ENCODE data around the gene ELOVL7. TPM values are rescaled to one million over a fixed set of nuclear protein-coding genes. Genes with fewer than 3 reads are reported as not detected.

The ELOVL7 gene
- total RNA-seq, 4 donors from 2014 or later = 1.2 to 7.0 (median 5.3) TPM

GRCh38 chr5:60763061-60763460 is 81.0 kb downstream of the ELOVL7 start:
- Histone ChIP-seq H3K27me3 (no peaks in the 10 kb centered on the region), H3K9me3 (no peaks in the 10 kb centered on the region), H3K27ac (replicated peaks in 1 of 4) (no peak overlapping the region), H3K36me3 (no peaks in the 10 kb centered on the region), H3K4me3 (no peak overlapping the region), H3K4me1 (no peaks in the 10 kb centered on the region)
- DNase-seq (ENCODE audit: extremely low spot score) = no peak
- TF ChIP-seq POLR2AphosphoS5 (IDR thresholded peaks at IDR 0.05) = no peak
- TF ChIP-seq POLR2A (IDR thresholded peaks at IDR 0.05; ENCODE audit: low read depth) = no peak
- no peak for TF ChIP-seq CTCF (IDR thresholded peaks at IDR 0.05)
- TF ChIP-seq EP300 (IDR thresholded peaks at IDR 0.05) = no peak
- intact Hi-C loops (cut with DNase I) = no loop called here
- WGBS = 73% methylated on average over 3 of the region's 3 CpGs

- H3K27ac ChIP-seq (replicated peaks in 1 of 4) = no peak overlapping the region
- no peaks in the 10 kb centered on the region for H3K27me3 ChIP-seq
- intact Hi-C loops (cut with DNase I) = no loop called here
- 91% methylated on average over 5 of the region's 5 CpGs for WGBS
- no peaks in the 10 kb centered on the region for H3K4me1 ChIP-seq
- TF ChIP-seq EP300 (IDR thresholded peaks at IDR 0.05) (no peak), CTCF (IDR thresholded peaks at IDR 0.05) (no peak), POLR2A (IDR thresholded peaks at IDR 0.05; ENCODE audit: low read depth) (no peak), POLR2AphosphoS5 (IDR thresholded peaks at IDR 0.05) (no peak)
- H3K4me3 ChIP-seq = no peak overlapping the region
- no peak for DNase-seq (ENCODE audit: extremely low spot score)
- H3K9me3 ChIP-seq = no peaks in the 10 kb centered on the region
- no peaks in the 10 kb centered on the region for H3K36me3 ChIP-seq
Observed at GRCh38 chr5:60754495-60754894, 89.6 kb downstream of the ELOVL7 start.

GRCh38 chr5:60744682-60745081 is 99.4 kb downstream of the ELOVL7 start:
- Histone ChIP-seq H3K36me3 (no peaks in the 10 kb centered on the region), H3K4me1 (no peaks in the 10 kb centered on the region), H3K27ac (replicated peaks in 1 of 4) (no peak overlapping the region), H3K9me3 (peaks cover 0 to 18% (median 6%) of the 10 kb centered on the region in 4 donors), H3K27me3 (no peaks in the 10 kb centered on the region), H3K4me3 (no peak overlapping the region)
- intact Hi-C loops (cut with DNase I) = no loop called here
- TF ChIP-seq EP300 (IDR thresholded peaks at IDR 0.05) (no peak), CTCF (IDR thresholded peaks at IDR 0.05) (no peak), POLR2A (IDR thresholded peaks at IDR 0.05; ENCODE audit: low read depth) (no peak), POLR2AphosphoS5 (IDR thresholded peaks at IDR 0.05) (no peak)
- no peak for DNase-seq (ENCODE audit: extremely low spot score)
- 91% methylated on average over 6 of the region's 6 CpGs for whole genome bisulfite sequencing

- DNase-seq (ENCODE audit: extremely low spot score) = no peak
- Histone ChIP-seq H3K4me3 (no peak overlapping the region), H3K27ac (replicated peaks in 1 of 4) (no peak overlapping the region), H3K36me3 (no peaks in the 10 kb centered on the region), H3K4me1 (no peaks in the 10 kb centered on the region), H3K9me3 (peaks cover 0 to 22% (median 10%) of the 10 kb centered on the region in 4 donors), H3K27me3 (no peaks in the 10 kb centered on the region)
- TF ChIP-seq CTCF (IDR thresholded peaks at IDR 0.05) = no peak
- no peak for TF ChIP-seq POLR2A (IDR thresholded peaks at IDR 0.05; ENCODE audit: low read depth)
- no peak for TF ChIP-seq EP300 (IDR thresholded peaks at IDR 0.05)
- intact Hi-C loops (cut with DNase I) = no loop called here
- 96% methylated on average over 17 of the region's 40 CpGs for WGBS
Observed at GRCh38 chr5:60743511-60744314, 100.4 kb downstream of the ELOVL7 start.

Measured in esophagus muscularis mucosa (tissue), 4 donors.